Measurements from ENCODE around the gene AGPAT4.
"Not testable (repeated sequence)": the region's sequence is repeated elsewhere in the genome, so short reads cannot be mapped to it uniquely, and the experiment has no call there.

The AGPAT4 gene

DNA sequence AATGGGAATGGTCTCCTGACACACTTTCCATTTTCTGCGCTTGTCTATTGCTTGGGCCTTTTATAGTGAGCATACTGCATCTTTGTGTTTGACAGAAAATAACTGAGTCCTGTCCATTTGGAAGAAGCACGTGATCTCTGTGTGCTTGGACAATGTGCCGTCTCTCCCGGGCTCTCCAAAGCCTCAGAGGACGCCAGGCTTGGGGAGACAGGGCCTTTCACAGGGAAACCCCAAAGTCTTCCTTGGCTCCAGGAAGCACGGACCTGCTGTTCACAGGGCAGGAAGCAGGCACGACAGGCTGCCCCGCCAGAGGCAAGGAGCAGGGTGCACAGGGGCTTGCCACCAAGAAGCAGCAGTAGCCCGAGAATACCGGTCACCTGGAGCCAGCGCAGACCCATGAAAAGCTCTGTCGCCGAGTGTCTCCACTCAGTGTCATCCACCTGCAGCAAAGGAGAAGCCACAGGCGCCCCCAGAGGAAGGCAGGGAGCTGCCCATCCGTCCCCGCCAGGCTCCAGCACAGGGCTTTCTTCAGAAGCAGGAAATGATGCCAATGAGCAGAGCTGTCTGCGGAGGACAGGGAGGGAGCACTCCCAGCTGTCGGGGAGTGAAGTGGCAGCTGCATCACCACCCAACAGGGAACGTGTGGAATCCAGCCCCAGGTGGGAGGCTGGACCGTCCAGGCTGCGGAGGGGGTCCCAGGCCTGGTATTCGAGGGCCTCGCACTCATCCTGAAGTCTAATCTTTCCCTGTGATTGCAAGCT, 135.1 kb downstream of the AGPAT4 start:
- no peak for DNase-seq (ENCODE audit: low read depth)

DNA sequence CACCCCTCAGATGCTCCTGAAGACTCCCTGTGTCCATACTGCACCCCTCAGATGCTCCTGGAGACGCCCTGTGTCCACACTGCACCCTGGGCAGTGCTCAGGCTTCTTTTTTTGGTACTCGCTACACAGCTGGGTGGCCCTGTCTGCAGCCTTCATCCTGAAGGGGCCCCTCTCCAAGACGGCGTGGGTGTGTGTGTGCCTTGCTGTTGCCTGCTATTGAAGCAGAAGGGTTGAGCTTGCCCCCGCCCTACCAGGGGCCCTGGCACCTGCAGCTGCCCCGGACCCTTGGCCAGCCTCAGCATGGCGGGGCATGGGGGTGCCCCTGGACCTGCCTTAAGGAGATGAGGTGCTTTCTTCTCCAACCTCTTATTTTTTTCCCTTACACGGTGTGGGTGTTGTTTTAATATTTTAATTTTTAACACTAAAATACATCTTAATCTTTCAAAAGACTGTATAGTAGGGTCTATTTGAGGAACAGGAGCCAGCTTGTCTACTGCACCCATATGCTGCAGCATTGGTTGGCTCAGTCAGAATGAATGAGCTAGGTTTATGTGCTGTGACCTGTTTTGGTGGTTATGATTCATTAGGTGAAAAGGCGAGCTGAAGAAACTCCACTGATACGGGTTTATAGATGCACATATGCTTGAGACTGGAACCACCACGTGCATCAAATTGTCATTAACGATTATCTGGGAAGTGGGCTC, 135.9 kb downstream of the AGPAT4 start:
- DNase-seq (ENCODE audit: low read depth): no peak

DNA sequence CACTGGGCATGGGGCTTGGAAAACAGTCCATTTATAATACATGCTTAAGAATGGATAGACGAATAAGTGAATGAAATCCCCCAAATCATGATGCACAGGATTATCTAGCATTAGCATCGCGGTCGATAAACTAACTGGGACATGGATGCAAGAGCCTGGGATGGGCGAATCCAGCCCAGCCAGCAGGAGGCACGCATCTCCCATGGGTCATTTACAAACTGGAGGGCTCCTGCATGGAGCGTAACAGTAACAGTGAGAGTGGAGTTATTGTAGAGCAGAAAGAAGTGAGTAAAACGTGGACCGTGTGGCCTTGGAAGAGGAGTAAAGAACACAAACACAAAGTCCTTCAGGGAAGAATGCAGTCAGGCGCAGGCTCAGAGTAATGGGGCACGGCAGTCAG, 136.5 kb downstream of the AGPAT4 start:
- no peak for DNase-seq (ENCODE audit: low read depth)

DNA sequence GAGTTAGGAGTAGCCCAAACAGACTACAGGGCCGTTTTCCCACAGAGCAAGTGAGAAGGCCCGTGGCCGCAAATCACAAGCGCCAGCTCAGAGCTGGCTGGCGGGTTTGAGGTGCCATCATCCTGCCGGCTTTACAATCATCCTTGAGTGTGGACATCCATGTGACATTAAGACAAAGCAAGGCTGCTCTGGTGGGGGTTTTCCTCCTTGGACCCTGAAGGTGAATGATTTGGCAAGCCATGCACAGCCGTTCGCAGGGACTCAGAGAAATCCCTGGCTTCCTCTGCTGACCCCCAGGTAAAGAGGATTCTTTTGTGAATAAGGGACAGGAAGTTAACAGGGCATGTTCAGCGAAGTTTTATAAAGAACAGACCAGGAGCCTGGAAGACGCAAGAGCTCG, 137.2 kb downstream of the AGPAT4 start:
- DNase-seq (ENCODE audit: low read depth): no peak

DNA sequence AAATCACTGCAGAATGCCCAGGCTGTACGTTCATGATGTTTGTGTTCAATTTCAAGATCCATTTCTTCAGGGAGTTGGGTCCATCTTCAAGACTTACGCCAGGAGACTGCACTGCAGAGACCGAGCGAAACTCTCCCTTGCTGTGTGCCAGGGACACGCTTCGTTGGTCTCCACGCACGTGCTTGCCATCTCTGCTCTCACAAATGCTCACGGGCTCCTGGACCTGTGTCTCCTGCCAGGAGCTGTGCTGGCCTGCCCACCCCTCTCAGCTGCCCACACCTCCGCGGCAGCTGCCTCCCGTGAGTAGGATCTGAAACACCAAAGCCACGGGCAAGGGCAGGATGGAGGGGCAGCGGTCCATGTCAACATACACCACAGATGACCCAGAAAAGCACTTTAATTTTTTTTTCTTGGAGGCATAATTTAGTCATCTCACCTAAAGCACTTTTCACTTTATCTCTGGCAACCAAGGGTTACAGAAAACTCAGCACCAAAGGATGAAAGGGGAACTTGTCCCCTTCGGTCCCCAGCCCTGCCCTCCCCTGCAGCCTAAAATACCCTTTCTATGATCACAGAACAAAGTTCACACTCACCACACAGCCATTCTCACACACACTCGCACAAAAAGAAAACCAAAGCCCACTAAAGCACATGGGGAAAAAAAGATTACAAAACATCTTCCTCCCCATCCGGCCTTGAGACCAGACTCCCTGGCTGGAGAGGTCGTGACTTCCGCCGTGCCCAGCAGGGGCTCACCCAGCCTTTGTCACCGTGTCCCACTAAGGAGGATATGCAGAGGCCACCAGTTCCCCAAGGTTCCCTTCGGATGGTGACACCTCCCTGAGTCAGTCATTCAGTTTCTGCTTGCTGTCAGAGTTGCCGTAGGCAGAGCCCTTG, 137.9 kb downstream of the AGPAT4 start:
- DNase-seq (ENCODE audit: low read depth): no peak

DNA sequence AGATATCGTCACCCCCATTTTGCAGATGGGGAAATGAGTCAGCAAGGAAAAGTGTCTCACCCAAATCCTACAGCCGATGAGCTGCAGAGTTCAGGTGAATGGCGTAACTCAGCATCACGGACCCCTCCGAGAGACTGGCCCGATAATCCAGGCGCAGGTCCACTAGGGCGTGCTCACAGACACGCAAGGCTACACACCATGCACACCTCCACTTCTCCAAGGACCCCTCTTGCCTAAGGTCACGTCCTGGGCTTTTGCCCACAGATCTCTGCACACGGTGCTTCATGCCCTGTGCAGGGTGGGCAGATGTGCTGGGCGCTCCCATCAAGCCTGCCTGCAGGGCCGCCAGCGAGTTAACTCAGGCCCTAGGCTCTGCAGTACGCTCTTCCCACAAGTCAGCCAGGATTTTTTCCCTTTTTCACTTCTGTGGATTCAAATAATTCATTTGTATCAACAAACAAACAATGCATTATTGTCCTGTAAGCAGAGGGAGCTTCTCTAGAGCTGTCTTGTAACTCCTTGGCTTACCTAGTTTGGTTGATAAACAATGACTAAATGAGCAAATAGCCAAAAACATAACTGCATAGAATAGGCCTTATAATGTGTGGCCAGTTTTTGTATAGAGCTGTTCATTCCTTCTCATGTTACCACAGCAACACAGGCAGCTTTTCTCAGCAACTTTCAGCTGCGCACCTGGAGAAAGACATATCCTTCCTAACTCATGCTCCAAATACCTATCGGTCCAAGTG, 139.1 kb downstream of the AGPAT4 start:
- no peak for DNase-seq (ENCODE audit: low read depth)

DNA sequence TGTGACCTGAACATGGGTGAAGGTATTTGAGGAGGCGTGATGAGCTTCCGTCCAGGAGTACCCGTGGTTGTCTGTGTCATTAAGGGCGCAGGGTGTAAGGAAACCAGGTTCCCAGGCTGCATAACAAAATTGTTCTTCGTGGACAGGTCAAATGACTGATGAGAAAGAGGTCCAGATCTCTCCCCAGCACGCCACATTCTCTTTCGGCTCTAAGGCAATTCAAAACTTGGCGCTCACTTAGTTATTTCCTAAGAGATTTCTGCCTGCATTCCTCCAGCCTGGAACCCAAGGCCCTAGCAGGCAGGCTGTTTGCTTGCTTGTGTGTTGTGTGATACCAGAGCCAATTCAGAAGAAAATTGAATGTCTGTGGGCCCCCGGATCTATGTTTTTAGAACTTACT, 139.9 kb downstream of the AGPAT4 start:
- no peak for DNase-seq (ENCODE audit: low read depth)

DNA sequence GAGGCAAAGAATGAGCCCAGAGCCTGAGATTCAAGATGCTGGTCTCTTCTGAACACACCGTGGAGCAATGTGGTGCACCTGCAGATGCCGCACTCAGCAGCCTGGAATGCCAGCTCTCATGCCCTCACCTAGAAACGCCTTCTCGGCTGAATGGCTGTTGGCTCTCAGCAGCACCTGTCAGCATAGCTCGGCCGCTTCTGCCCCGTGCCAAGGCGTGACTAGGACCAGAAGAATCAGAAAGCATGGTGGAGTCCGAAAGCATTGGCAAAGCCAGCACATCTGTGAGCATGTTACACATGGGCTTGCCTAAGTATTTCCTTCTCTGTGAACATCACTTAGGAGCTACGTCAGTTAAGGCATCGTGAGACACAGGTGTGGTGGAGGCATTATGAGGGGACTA, 141.5 kb downstream of the AGPAT4 start:
- no peak for DNase-seq (ENCODE audit: low read depth)

DNA sequence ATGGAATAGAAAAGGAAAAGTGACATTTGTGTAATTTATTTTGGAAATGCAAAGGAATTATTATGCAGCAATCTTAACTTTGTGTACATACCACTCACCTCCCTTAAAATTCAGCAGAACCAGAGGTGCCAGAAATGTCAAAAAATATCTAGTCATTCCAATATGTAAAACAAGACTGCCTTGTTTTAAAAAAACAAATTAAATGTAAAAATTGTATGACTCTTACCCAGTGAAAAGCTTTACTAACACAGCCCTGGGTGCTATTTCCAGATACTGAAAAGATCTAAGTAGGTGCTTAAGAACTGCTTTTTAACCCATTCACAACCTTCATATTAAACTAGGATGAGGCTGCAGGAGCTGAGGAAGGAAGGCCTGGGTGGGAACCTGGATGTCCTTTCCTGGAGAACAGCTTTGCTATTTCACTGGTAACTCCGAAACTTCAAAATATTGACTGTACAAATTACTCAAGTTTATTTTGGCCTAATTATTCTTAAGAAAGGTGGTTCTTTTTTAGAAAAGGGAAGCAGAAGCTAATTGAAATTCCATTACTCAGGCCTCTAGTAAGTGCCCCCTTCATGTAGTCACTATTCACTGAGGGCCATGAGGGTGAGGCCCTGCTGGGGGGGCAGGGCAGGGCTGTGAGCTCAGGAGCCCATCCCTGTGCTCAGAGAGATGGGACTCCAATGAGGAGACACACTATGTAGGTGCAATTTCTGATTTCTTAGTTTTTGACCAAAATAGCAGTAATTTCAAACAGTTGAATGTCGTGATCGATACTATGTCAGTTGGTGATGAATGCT, 142.7 kb downstream of the AGPAT4 start:
- no peak for DNase-seq (ENCODE audit: low read depth)

DNA sequence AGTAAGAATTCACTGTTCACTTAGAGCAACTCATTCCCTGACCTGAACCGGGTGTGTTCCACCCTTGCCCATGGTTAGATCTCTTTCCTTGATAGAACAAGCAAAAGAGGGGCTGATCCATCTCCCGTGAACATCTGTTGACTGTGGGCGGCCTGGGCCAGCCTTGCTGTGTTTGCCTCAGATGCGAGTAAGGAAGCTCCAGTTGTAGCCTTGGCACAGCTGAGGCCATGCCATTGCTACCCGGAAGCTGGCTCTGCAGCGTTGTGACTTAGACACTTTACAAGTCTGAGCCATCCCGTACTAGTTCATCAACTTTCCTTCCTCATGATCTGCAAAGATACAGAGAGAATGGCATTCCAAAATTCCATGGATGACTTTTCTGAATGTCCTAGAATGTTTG, 143.3 kb downstream of the AGPAT4 start:
- no peak for DNase-seq (ENCODE audit: low read depth)

DNA sequence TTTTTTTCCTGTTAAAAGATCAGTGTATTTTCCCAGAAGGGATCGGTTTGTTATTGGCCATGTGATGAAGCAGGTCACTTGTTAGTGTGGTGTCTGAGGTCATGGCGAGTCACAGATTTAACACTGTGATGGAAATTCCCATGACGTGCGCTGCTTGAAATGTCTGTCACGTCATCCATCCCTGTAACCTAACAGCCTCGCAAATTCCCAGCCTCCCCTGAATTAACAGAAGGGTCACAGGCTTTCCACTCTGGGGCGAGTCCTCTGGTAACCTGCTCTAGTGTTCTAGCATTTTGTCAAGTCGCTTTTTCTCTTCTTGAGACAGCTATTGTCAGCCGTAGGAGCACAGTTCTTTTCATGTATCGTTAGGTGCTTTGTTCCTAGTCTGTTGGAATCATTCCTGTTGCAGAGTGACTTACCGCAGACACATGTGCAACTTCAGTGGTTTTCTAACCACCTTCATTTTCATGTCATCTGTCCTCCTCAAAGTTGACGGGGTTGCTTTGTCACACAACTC, 145.1 kb downstream of the AGPAT4 start:
- peak; percentile 41 for DNase-seq (ENCODE audit: low read depth)

DNA sequence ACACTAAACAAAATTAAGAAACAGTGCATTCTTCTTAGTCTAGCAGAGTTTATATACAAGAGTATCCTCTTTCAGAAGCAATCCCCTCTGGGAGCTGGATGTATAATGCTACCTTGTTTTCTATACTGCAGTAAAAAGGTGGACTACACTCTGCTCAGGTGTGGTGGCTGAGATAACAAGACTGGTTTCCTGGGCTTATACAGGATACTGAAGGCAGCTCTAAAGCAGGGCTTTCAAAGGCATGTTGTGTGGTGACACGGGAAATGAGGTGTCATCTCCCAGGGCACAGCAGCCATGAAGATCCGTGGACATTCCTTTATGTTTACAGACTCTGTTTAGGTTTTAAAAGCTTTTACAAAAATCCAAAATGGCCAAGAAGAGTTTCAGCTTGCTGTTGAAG, 145.6 kb downstream of the AGPAT4 start:
- DNase-seq (ENCODE audit: low read depth): no peak

DNA sequence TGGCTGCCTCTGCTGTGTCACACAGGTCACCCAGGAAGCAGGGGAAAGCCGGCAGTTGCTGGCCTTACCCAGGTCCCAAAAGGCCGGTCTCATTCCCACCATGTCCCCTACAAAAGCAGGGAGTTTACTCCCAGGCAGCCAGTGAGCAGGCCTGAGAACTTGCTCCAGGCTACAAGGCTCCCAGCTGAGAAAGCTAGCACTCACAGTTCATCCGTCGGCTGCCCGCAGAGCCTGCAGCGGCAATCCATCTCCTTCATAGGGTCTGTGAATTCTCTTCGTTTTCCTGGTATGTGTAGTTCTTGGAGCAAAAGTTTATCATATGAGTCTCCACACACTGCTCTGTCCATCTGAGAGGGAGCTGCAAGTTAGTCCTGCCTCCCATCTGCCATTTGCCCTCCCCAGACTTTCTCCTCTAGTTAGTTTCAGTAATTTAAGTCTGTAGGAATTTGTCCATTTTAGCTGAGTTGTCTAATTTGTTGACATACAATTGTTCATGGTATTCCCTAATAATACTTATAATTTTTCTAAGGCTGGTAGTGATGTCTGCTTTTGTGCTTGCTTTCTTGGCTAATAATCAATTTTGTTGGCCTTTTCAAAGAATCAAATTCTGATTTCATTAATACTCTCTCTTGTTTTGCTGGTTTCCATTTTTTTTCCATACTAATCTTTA, 146.7 kb downstream of the AGPAT4 start:
- DNase-seq (ENCODE audit: low read depth): no peak

DNA sequence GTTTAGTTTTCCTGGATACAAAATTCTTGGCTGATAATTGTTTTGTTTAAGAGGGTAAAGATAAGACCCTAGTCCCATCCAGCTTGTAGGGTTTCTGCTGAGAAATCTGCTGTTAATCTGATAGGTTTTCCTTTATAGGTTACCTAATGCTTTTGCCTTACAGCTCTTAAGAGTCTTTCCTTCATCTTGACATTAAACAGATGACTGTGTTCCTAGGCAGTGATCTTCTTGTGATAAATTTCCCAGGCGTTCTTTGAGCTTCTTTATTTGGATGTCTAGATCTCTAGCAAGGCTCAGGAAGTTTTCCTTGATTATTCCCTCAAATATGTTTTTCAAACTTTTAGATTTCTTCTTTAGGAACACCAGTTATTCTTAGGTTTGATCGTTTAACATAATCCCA, 148.3 kb downstream of the AGPAT4 start:
- DNase-seq (ENCODE audit: low read depth): no peak

DNA sequence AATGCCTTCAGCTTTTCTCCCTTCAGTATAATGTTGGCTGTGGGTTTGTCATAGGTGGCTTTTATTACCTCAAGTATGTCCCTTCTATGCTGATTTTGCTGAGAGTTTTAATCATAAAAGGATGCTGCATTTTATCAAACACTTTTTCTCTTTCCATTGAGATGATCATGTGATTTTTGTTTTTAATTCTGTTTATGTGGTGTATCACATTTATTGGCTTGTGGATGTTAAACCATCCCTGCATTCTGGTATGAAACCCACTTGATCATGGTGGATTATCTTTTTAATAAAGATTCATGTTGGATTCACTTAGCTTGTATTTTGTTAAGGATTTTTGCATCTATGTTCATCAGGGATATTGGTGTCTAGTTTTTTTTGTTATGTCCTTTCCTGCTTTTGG, 150.5 kb downstream of the AGPAT4 start:
- not testable (repeated sequence) for DNase-seq (ENCODE audit: low read depth)

DNA sequence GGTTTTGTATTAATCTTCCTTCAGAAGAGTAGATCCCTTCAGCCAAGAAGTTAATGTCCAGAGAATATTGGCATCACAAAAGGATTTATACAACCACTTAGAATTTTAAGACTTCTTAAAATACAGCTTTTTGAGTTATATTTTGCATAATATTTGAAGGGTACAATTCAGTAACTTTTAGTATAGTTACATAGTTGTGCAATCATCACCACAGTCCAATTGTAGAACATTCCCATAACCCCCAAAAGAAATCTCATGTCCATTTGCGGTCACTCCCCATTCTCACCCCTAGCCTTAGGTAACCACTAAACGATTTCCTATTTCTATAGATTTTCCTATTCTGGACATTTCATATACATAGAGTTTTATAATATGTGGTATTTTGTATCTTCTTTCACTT, 155.9 kb downstream of the AGPAT4 start:
- DNase-seq (ENCODE audit: low read depth): no peak

DNA sequence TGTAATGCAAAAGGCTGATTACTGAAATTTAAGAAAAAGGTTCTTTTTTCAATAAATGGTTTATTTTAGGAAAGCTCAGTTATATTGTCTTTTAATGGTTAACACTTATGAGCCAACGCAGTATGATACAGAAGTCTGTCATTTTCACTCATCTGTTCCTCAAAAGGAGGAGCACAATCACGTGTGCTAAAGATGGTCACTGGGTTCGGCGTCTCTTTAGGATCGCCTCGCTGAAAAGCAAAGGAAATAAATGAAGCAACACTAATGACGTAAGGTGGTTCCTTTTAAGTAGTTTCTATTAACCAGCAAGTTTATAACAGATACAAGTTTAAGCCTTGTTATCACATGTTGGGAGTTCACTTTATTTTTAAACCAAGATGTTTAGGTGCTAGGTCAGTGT, 156.6 kb downstream of the AGPAT4 start:
- DNase-seq (ENCODE audit: low read depth): no peak

DNA sequence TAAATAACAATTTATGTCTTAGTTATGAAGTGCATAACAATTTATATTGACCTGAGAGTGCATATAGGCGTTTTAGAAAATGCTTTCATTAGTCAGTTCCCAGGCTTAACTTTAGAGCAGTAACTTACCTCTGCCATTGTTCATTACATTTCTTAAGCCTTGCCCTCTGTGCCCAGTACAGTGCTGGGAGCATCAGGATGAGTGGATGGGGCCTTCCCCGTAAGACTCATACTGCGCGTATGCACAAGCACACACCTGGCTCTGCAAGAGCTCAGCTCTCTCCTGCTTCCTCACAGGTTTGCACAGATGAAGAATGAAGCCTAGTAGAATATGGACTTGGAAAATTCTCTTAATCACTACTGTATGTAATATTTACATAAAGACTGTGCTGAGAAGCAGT, 157.3 kb downstream of the AGPAT4 start:
- no peak for DNase-seq (ENCODE audit: low read depth)

DNA sequence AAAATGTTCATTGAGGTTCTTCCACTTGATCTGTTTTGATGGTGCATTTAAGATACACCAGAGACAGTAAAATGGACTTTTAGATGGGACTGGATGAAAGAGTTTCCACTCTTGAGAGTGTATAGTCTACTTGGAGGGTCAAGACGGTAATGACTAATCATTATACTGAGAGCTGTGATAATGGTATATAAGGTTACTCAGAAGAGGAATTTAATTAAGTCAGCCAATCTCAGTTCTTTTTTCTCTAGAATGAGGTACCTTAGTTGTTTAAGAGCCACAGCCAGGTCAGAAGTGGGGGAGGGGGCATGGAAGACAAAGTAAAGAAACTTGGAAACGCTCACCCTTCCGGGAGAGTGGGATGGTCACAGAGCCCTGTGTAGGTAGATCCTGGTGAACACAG, 158.4 kb downstream of the AGPAT4 start:
- DNase-seq (ENCODE audit: low read depth): no peak

DNA sequence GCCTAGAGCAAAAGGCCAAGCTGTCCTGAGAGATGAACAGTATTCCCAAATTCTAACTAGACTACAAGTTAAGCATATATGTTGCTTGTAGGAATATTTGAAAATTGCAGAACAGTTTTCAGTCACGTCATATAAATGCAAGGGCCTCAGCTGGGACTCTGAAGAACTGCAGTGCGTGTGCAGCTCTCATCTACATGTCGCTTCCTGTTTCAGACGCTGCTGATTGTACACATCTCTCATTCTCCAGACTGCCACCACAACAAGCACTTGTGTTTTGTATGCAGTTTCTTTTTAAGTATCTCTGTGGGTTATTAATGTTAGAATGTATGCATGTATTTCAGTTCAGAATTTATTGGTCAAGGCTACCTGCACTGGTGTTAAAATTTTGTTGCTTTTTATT, 162.6 kb downstream of the AGPAT4 start:
- no peak for DNase-seq (ENCODE audit: low read depth)

Measured in activated T-helper 9 cell treated with anti-CD3 and anti-CD28 coated beads, Interleukin-2, amount 50 U/mL, for 16 hours (primary cell).